Activated T-cell treated with anti-CD3 and anti-CD28 coated beads, Interleukin-2, amount 50 U/mL, for 72 hours (primary cell): ENCODE data around the gene MYO16. TPM values are rescaled to one million over a fixed set of nuclear protein-coding genes. Genes with fewer than 3 reads are reported as not detected.
A peak's percentile ranks its signal among the peaks of the same experiment; 100 is the strongest.

Source experiments
- ATAC-seq, 2 donors: fragments of 150-1000 bp; cut with Tn5 transposase; replicated peaks in 1 of 2; 2 replicates each; pipeline ENCODE4 v1.10.0; 2021; ENCODE audit warnings: moderate library complexity in 2 of 2, mild to moderate bottlenecking in 1 of 2
- DNase-seq, 2 donors: peaks; one replicate each; pipeline ENCODE4 v3.0.0; 2021 to 2022; ENCODE audit warnings: mixed read lengths in 1 of 2
- H3K27ac Mint-ChIP-seq: one replicate; pipeline ENCODE4 v1.8.0; 2022; ENCODE audit warnings: mild to moderate bottlenecking, moderate library complexity, mixed read lengths
- H3K27me3 Mint-ChIP-seq: one replicate; pipeline ENCODE4 v1.8.0; 2022; ENCODE audit warnings: low read depth, mixed read lengths
- H3K36me3 Mint-ChIP-seq, 2 donors: one replicate each; pipeline ENCODE4 v1.8.0; 2022; ENCODE audit warnings: mixed read lengths in 2 of 2, mild to moderate bottlenecking in 1 of 2; ENCODE audit not compliant: insufficient read depth in 2 of 2
- H3K4me1 Mint-ChIP-seq: one replicate; pipeline ENCODE4 v1.8.0; 2022; ENCODE audit warnings: low read depth, mixed read lengths
- H3K4me3 Mint-ChIP-seq, 2 donors: one replicate each; pipeline ENCODE4 v1.8.0; 2022; ENCODE audit warnings: mild to moderate bottlenecking in 2 of 2, mixed read lengths in 2 of 2, moderate library complexity in 2 of 2
- H3K9me3 Mint-ChIP-seq, 2 donors: one replicate each; pipeline ENCODE4 v1.8.0; 2022; ENCODE audit warnings: mixed read lengths in 2 of 2
- total RNA-seq, 2 donors: library from RNA; stranded (reverse); gene quantifications; one replicate each; pipeline ENCODE4 v1.2.3, GENCODE V29; 2022

MYO16 gene
- total RNA-seq, 2 donors from 2014 or later = not detected

DNA sequence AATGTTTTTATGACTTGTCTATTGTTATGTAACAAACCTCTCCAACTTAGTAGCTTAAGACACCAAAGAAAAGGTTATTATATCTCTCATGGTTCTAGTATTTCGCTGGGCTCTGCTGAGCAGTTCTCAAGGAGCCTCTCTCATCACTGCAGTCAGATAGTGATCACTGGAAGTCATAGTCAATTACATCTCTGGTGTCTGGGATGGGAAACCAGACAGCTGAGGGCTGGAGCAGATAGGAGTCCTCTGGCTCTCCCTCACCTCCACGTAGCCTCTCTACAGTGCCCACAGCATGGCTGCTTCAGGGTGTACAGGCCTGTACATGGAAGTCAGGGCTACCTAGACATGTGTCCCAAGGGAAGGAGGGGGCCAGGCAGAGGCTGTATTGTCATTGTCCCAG lies 507.5 kb downstream of the MYO16 start:
- H3K4me1 Mint-ChIP-seq = no peaks in the 10 kb centered on the region
- no peak for ATAC-seq
- no peaks in the 10 kb centered on the region for H3K36me3 Mint-ChIP-seq
- no peak overlapping the region for H3K4me3 Mint-ChIP-seq
- no peak overlapping the region for H3K27ac Mint-ChIP-seq
- DNase-seq = no peak
- peaks cover 17% of the 10 kb centered on the region for H3K27me3 Mint-ChIP-seq
- no peaks in the 10 kb centered on the region for H3K9me3 Mint-ChIP-seq

DNA sequence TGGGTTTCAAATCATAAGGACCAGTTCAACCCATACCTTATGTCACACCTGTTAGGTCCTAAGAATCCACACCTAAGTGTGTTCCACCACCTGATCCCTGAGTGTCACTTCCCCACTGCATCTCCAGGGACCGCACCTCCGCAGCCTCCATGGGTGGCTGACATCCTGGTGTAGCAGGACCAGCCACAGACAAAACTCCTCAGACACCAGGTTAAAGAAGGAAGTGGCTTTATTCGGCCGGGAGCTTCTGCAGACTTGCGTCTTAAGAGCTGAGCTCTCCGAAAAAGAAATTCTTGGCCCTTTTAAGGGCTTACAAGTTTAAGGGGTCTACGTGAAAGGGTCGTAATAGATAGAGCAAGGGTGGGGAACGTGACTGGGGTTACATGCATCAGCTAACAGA lies 509.9 kb downstream of the MYO16 start:
- no peaks in the 10 kb centered on the region for H3K4me1 Mint-ChIP-seq
- no peaks in the 10 kb centered on the region for H3K36me3 Mint-ChIP-seq
- H3K4me3 Mint-ChIP-seq = no peak overlapping the region
- no peaks in the 10 kb centered on the region for H3K9me3 Mint-ChIP-seq
- ATAC-seq = no peak
- DNase-seq = no peak
- no peak overlapping the region for H3K27ac Mint-ChIP-seq
- peaks cover 30% of the 10 kb centered on the region for H3K27me3 Mint-ChIP-seq

- DNase-seq (no peak), ATAC-seq (no peak)
- no peaks in the 10 kb centered on the region for H3K4me1 Mint-ChIP-seq
- no peak overlapping the region for H3K4me3 Mint-ChIP-seq
- no peak overlapping the region for H3K27ac Mint-ChIP-seq
- H3K36me3 Mint-ChIP-seq = no peaks in the 10 kb centered on the region
- no peaks in the 10 kb centered on the region for H3K9me3 Mint-ChIP-seq
- H3K27me3 Mint-ChIP-seq = peaks cover 30% of the 10 kb centered on the region
These were observed 510.6 kb downstream of the MYO16 start for GRCh38 chr13:109140054-109140453.

- no peaks in the 10 kb centered on the region for H3K9me3 Mint-ChIP-seq
- DNase-seq = no peak
- H3K36me3 Mint-ChIP-seq = no peaks in the 10 kb centered on the region
- no peak overlapping the region for H3K4me3 Mint-ChIP-seq
- no peaks in the 10 kb centered on the region for H3K4me1 Mint-ChIP-seq
- no peak overlapping the region for H3K27ac Mint-ChIP-seq
- peaks cover 34% of the 10 kb centered on the region for H3K27me3 Mint-ChIP-seq
- ATAC-seq = no peak
These were observed 511.3 kb downstream of the MYO16 start for GRCh38 chr13:109140479-109141349.

DNA sequence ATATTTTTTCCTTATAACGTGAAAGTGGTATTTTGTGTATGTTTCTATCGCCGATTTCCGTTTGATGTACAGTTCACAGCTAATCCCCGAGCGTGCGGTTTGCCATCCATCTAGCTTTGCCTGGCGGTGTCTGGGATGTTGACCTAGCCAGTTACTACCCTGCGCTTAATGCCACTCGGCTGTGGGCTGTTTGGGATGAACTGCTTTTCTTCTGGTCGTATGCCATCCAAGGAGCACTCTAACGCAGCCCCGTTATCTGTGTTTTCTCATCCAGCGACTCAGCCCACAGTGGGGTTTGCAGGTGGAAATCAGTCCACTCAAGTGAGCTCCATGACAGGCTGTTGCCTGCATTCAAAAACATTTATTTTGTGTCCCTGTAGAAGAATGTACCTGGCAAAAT lies 512.3 kb downstream of the MYO16 start:
- Mint-ChIP-seq H3K36me3 (no peaks in the 10 kb centered on the region), H3K27me3 (peaks cover 36% of the 10 kb centered on the region), H3K27ac (no peak overlapping the region), H3K9me3 (no peaks in the 10 kb centered on the region), H3K4me3 (no peak overlapping the region), H3K4me1 (no peaks in the 10 kb centered on the region)
- DNase-seq (no peak), ATAC-seq (no peak)

DNA sequence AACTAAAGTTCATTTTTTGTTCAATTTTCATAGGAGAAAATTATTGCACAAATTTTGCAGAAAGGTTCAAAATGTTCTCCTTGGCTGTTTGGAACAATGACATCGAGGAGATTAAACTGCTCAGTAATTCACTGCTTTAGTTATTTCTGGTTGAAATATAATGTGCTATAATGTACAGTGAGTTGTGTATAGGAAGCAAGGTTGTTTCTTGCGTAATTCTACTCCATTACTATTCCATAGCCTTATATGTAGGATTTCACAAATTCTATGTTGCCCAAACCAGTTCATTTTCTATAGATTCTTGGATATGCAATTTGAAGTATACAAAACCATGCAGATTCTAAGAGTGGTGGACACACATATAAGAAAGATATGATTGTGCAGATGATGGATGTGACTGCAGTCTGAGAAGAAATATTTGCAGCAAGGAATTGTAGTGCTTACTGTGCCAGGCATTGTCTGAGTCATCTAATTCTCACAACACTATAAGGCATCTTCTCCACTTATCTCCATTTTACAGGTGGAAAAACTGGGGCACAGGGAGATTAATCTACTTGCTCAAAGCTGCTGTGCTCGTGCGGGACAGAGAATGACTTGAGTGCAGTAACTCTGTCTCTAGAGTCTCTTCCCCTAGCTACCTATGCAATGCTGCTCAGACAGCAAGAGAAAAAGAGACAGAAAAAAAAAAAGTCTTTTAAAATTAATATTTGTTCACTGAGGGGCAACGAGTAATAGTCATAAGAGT lies 515.5 kb downstream of the MYO16 start:
- DNase-seq (no peak), ATAC-seq (no peak)
- Mint-ChIP-seq H3K9me3 (no peaks in the 10 kb centered on the region), H3K4me3 (no peak overlapping the region), H3K36me3 (no peaks in the 10 kb centered on the region), H3K27ac (no peak overlapping the region), H3K4me1 (no peaks in the 10 kb centered on the region), H3K27me3 (peaks cover 32% of the 10 kb centered on the region)

DNA sequence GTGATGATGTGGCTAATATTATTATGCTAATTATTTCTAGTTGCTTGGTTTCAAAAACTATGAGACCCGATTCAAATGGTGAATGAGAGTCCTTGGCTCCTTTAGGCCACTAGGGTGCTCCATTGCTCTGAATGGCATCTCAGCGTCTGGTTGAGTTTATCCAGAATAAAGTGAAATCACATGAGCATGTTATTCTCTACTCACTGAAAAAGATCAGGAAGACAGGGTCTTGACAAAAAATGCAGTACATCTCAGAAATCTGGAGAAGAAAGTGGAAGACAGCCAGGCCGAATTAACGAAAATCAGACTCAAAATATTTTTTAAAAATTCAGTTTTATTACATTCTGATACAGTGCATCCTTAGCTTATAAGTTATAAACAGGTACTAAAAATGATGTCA lies 516.2 kb downstream of the MYO16 start:
- H3K27me3 Mint-ChIP-seq = peaks cover 34% of the 10 kb centered on the region
- ATAC-seq = no peak
- no peak overlapping the region for H3K4me3 Mint-ChIP-seq
- no peaks in the 10 kb centered on the region for H3K36me3 Mint-ChIP-seq
- H3K27ac Mint-ChIP-seq = no peak overlapping the region
- peak; percentile 5 for DNase-seq
- no peaks in the 10 kb centered on the region for H3K4me1 Mint-ChIP-seq
- no peaks in the 10 kb centered on the region for H3K9me3 Mint-ChIP-seq

- no peaks in the 10 kb centered on the region for H3K4me1 Mint-ChIP-seq
- H3K4me3 Mint-ChIP-seq = no peak overlapping the region
- H3K9me3 Mint-ChIP-seq = no peaks in the 10 kb centered on the region
- H3K27ac Mint-ChIP-seq = no peak overlapping the region
- no peaks in the 10 kb centered on the region for H3K36me3 Mint-ChIP-seq
- ATAC-seq (no peak), DNase-seq (no peak)
- H3K27me3 Mint-ChIP-seq = peaks cover 30% of the 10 kb centered on the region
These were observed 517.0 kb downstream of the MYO16 start for GRCh38 chr13:109146393-109146792.

- Mint-ChIP-seq H3K36me3 (no peaks in the 10 kb centered on the region), H3K27ac (no peak overlapping the region), H3K4me1 (no peaks in the 10 kb centered on the region), H3K27me3 (peaks cover 23% of the 10 kb centered on the region), H3K4me3 (no peak overlapping the region), H3K9me3 (no peaks in the 10 kb centered on the region)
- ATAC-seq (no peak), DNase-seq (no peak)
These were observed 517.7 kb downstream of the MYO16 start for GRCh38 chr13:109146912-109147647.

GRCh38 chr13:109148243-109148642 lies 518.8 kb downstream of the MYO16 start:
- DNase-seq (no peak), ATAC-seq (no peak)
- H3K4me3 Mint-ChIP-seq = no peak overlapping the region
- no peaks in the 10 kb centered on the region for H3K9me3 Mint-ChIP-seq
- no peaks in the 10 kb centered on the region for H3K4me1 Mint-ChIP-seq
- H3K27ac Mint-ChIP-seq = no peak overlapping the region
- peaks cover 12% of the 10 kb centered on the region for H3K27me3 Mint-ChIP-seq
- no peaks in the 10 kb centered on the region for H3K36me3 Mint-ChIP-seq

DNA sequence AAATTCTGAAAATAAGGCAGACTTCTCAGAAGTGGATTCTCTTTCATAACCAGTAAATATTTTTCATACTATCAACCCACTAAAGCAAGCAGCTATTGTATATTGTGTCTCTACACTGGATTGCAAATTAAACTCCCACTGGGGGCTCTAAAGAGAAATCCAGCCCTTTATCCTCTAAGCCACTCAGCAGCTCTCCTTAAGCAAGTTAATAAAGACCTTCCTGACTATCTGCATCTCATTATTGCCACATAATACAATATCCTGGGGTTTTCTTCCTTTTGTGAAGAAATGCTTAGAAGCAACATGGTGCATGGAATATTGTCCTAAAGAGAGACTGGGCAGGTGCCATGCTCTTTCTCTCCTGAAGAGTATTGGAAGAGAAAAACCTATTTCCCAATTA lies 521.3 kb downstream of the MYO16 start:
- Mint-ChIP-seq H3K4me3 (no peak overlapping the region), H3K4me1 (no peaks in the 10 kb centered on the region), H3K27me3 (peaks cover 15% of the 10 kb centered on the region), H3K27ac (no peak overlapping the region), H3K36me3 (no peaks in the 10 kb centered on the region), H3K9me3 (no peaks in the 10 kb centered on the region)
- no peak for ATAC-seq
- no peak for DNase-seq

DNA sequence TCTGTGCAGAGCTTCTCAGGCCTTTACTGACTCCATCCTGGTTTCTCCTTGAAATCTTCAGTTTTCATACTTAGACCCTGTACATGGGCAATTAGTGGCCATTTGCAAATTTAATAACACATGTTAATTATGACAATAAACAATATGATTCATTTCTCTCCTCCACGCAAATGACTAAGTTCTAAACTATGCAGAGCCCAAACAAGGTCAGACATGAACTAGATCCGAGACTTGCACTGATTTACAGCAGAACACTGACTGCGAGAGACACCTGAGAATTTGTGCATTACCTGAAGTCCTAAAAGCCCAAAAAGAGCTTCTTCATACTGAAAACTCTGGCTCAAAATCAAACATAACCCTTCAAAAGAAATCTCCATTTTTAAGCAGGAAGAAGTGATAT lies 521.8 kb downstream of the MYO16 start:
- H3K4me1 Mint-ChIP-seq = no peaks in the 10 kb centered on the region
- no peaks in the 10 kb centered on the region for H3K9me3 Mint-ChIP-seq
- H3K36me3 Mint-ChIP-seq = no peaks in the 10 kb centered on the region
- DNase-seq = no peak
- no peak for ATAC-seq
- no peak overlapping the region for H3K27ac Mint-ChIP-seq
- H3K4me3 Mint-ChIP-seq = no peak overlapping the region
- H3K27me3 Mint-ChIP-seq = peaks cover 15% of the 10 kb centered on the region

- ATAC-seq (no peak), DNase-seq (no peak)
- Mint-ChIP-seq H3K36me3 (no peaks in the 10 kb centered on the region), H3K27ac (no peak overlapping the region), H3K27me3 (peaks cover 17% of the 10 kb centered on the region), H3K4me1 (peaks cover 4% of the 10 kb centered on the region), H3K4me3 (no peak overlapping the region), H3K9me3 (no peaks in the 10 kb centered on the region)
These were observed 522.3 kb downstream of the MYO16 start for GRCh38 chr13:109151696-109152095.
